ENCODE results near the gene GPX7.

- TF ChIP-seq CTCF (IDR thresholded peaks at IDR 0.05) (no peak), ZFX (IDR thresholded peaks at IDR 0.05; ENCODE audit: borderline replicate concordance) (no peak)
These were observed 33.3 kb downstream of the GPX7 start for GRCh38 chr1:52635321-52636089.
